Naive thymus-derived CD4-positive, alpha-beta T cell (primary cell): ENCODE results near the gene ABCB9. TPM values are rescaled to one million over a fixed set of nuclear protein-coding genes. Genes with fewer than 3 reads are reported as not detected.
A peak's percentile ranks its signal among the peaks of the same experiment; 100 is the strongest.

Experiments
- ATAC-seq: fragments of 150-1000 bp; cut with Tn5 transposase; 2 replicates; pipeline ENCODE4 v1.10.0; 2021; ENCODE audit warnings: mild to moderate bottlenecking, moderate library complexity
- CTCF ChIA-PET: fragments of 350-600 bp; sonication (Branson Sonifier 250); formaldehyde crosslinking; loops from one replicate; lab custom pipeline; 2021; ENCODE audit warnings: antibody characterized with exemption; lab: Charles Lee
- POLR2A ChIA-PET: fragments of 350-600 bp; sonication (Branson Sonifier 250); formaldehyde crosslinking; loops from one replicate; lab custom pipeline; 2021; ENCODE audit warnings: antibody characterized with exemption, inconsistent platforms; lab: Charles Lee
- DNase-seq, 9 donors: peaks; one replicate each; pipeline versions ENCODE4 v3.0.0 to v3.0.0-alpha.2; 2020 to 2022; ENCODE audit warnings: mixed read lengths in 1 of 9
- H3K27ac ChIP-seq: one replicate; pipeline ENCODE4 v1.7.0; 2013; ENCODE audit warnings: mild to moderate bottlenecking, low read depth, low read length, moderate library complexity
- H3K27me3 ChIP-seq, 2 donors: one replicate each; pipeline ENCODE4 v1.7.0; 2013; ENCODE audit warnings: low read length in 2 of 2, mild to moderate bottlenecking in 2 of 2, moderate library complexity in 2 of 2; ENCODE audit not compliant: control insufficient read depth in 2 of 2, insufficient read depth in 2 of 2
- H3K36me3 ChIP-seq, 3 experiments: 1 replicate in 2 of 3; 2 replicates in 1 of 3; pipeline ENCODE4 v1.7.0; 2013; ENCODE audit warnings: low read length in 3 of 3, mild to moderate bottlenecking in 3 of 3, moderate library complexity in 1 of 3; ENCODE audit not compliant: insufficient read depth in 3 of 3, control insufficient read depth in 2 of 3
- H3K4me1 ChIP-seq, 2 donors: one replicate each; pipeline ENCODE4 v1.7.0; 2013; ENCODE audit warnings: low read length in 2 of 2, mild to moderate bottlenecking in 2 of 2, moderate library complexity in 1 of 2; ENCODE audit not compliant: control insufficient read depth in 2 of 2, insufficient read depth in 2 of 2
- H3K4me3 ChIP-seq: 2 replicates; pipeline ENCODE4 v1.7.0; 2013; ENCODE audit warnings: mild to moderate bottlenecking, low read length
- H3K9me3 ChIP-seq, 3 experiments: 1 replicate in 2 of 3; 2 replicates in 1 of 3; pipeline ENCODE4 v1.7.0; 2013; ENCODE audit warnings: low read length in 3 of 3; ENCODE audit not compliant: control insufficient read depth in 2 of 3
- H3K27ac Mint-ChIP-seq, 9 donors: one replicate each; pipeline ENCODE4 v1.8.0; 2020 to 2022; ENCODE audit warnings: mixed read lengths in 9 of 9, mild to moderate bottlenecking in 8 of 9, moderate library complexity in 5 of 9, inconsistent platforms in 2 of 9
- H3K27me3 Mint-ChIP-seq, 5 donors: one replicate each; pipeline ENCODE4 v1.8.0; 2021 to 2022; ENCODE audit warnings: mixed read lengths in 5 of 5, mild to moderate bottlenecking in 1 of 5
- H3K36me3 Mint-ChIP-seq, 5 donors: one replicate each; pipeline ENCODE4 v1.8.0; 2020 to 2022; ENCODE audit warnings: mixed read lengths in 5 of 5, mild to moderate bottlenecking in 3 of 5, inconsistent platforms in 1 of 5
- H3K4me1 Mint-ChIP-seq, 7 donors: one replicate each; pipeline ENCODE4 v1.8.0; 2020 to 2022; ENCODE audit warnings: mixed read lengths in 7 of 7, mild to moderate bottlenecking in 3 of 7, inconsistent platforms in 1 of 7
- H3K4me3 Mint-ChIP-seq, 10 donors: one replicate each; pipeline ENCODE4 v1.8.0; 2020 to 2022; ENCODE audit warnings: mild to moderate bottlenecking in 10 of 10, mixed read lengths in 10 of 10, moderate library complexity in 6 of 10, inconsistent platforms in 2 of 10
- H3K9me3 Mint-ChIP-seq, 11 donors: one replicate each; pipeline ENCODE4 v1.8.0; 2020 to 2022; ENCODE audit warnings: mixed read lengths in 11 of 11, mild to moderate bottlenecking in 4 of 11, inconsistent platforms in 1 of 11, moderate library complexity in 1 of 11
- intact Hi-C, 2 donors: fragments of 100-400 bp; cut with micrococcal nuclease; formaldehyde crosslinking; loops; one replicate each; pipeline ENCODE4 v1.15.1; 2023
- polyA plus RNA-seq, 2 donors: library from polyadenylated mRNA; unstranded; fragments of 300-500 nt; fragmentation: Illumina TruSeq; gene quantifications; one replicate each; pipeline ENCODE4 v1.2.3, GENCODE V29; 2021
- total RNA-seq, 6 experiments: library from RNA in 5 of 6; stranded (reverse) in 5 of 6; gene quantifications; 1 replicate in 5 of 6; 2 replicates in 1 of 6; pipeline ENCODE4 v1.2.3 and lab custom pipeline; 2021 to 2026

Gene ABCB9
- total and polyA plus RNA-seq, 7 experiments from 2014 or later, result 0.74 to 8.9 (median 6.9) TPM

DNA sequence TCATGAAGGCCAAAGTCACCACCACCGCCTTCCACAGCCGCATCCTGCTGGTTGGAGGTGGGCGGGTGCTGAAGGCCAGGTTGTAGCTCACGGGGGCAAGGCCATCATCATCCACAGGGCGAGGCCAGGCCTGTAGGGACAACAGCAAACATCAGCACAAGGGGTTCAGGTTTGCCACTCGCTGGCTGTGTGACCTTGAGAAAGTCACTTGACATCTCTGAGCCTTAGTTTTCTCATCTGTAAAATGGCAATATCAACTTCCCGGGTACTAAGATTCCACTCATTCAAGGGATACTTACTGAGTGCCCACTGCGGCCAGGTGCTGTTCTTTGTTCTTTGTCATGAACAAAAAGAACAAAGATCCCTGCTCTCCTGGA is 6.1 kb downstream of the ABCB9 start:
- no peaks in the 10 kb centered on the region for H3K27me3 Mint-ChIP-seq

DNA sequence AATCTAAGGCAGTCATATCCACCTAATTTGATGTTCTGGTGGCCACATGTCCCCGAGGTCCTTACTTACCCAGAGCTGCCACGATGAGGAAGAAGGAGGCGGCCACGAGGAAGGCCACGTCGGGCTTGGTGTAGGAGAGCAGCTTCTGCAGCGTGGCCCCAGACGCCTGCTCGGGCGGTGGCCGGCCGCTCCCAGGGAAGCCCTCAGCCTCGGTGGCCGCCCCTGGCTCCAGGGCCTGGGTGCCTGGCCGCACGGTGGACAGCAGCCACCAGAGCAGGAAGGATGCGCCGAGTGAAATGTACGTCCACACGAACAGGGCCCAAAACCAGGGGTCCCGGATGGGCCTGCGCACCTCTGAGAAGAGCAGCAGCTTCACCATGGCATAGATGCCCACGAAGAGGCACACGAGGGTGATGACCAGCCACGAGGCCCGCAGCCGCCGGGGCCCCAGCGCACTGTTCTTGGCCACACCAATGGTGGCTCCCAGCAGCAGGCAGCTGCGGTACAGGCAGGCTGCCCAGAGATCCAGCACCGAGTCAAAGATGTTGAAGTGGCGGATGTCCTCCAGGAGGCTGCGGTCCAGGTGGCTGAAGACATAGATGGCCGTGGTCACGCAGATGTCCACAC is 6.6 kb downstream of the ABCB9 start:
- DNase-seq (no peak), ATAC-seq (no peak)
- Mint-ChIP-seq H3K4me3 (peak overlapping the region in 1 of 10 donors; percentile 38), H3K9me3 (no peaks in the 10 kb centered on the region), H3K27me3 (no peaks in the 10 kb centered on the region), H3K27ac (no peak overlapping the region), H3K36me3 (peaks cover 0 to 9% (median 0%) of the 10 kb centered on the region in 5 donors), H3K4me1 (peaks cover 0 to 6% (median 2%) of the 10 kb centered on the region in 7 donors)
- ChIA-PET CTCF (no interaction called here), POLR2A (no interaction called here)
- H3K4me1 ChIP-seq, result no peaks in the 10 kb centered on the region
- peaks cover 0 to 9% (median 0%) of the 10 kb centered on the region in 3 experiments for H3K36me3 ChIP-seq
- no peaks in the 10 kb centered on the region for H3K9me3 ChIP-seq
- H3K27ac ChIP-seq, result no peak overlapping the region
- no peaks in the 10 kb centered on the region for H3K27me3 ChIP-seq
- intact Hi-C loops, result loop anchor here in 1 of 2 donors (10.0 kb wide), 1 partner anchor 875 kb away; no protein-coding TSS in a partner anchor
- no peak overlapping the region for H3K4me3 ChIP-seq

More for the DNA sequence above, 6.1 kb downstream of the ABCB9 start:
- Histone ChIP-seq H3K9me3 (no peaks in the 10 kb centered on the region), H3K36me3 (peaks cover 0 to 9% (median 0%) of the 10 kb centered on the region in 3 experiments), H3K27me3 (no peaks in the 10 kb centered on the region), H3K4me3 (no peak overlapping the region), H3K4me1 (peaks cover 0 to under 1% of the 10 kb centered on the region in 2 donors), H3K27ac (no peak overlapping the region)
- DNase-seq (no peak), ATAC-seq (no peak)
- Mint-ChIP-seq H3K4me1 (peaks cover 4 to 11% (median 6%) of the 10 kb centered on the region in 7 donors), H3K27ac (no peak overlapping the region), H3K4me3 (peak overlapping the region in 1 of 10 donors; percentile 38), H3K9me3 (peaks cover 0 to 2% (median 0%) of the 10 kb centered on the region in 11 donors), H3K36me3 (peaks cover 0 to 9% (median 0%) of the 10 kb centered on the region in 5 donors)
- intact Hi-C loops, result loop anchor here in 1 of 2 donors (10.0 kb wide), 1 partner anchor 875 kb away; no protein-coding TSS in a partner anchor
- ChIA-PET CTCF (interaction anchor here (0.7 kb wide), 1 partner anchor 104 kb away, joined by 4 read pairs; no protein-coding TSS in a partner anchor), POLR2A (no interaction called here)

DNA sequence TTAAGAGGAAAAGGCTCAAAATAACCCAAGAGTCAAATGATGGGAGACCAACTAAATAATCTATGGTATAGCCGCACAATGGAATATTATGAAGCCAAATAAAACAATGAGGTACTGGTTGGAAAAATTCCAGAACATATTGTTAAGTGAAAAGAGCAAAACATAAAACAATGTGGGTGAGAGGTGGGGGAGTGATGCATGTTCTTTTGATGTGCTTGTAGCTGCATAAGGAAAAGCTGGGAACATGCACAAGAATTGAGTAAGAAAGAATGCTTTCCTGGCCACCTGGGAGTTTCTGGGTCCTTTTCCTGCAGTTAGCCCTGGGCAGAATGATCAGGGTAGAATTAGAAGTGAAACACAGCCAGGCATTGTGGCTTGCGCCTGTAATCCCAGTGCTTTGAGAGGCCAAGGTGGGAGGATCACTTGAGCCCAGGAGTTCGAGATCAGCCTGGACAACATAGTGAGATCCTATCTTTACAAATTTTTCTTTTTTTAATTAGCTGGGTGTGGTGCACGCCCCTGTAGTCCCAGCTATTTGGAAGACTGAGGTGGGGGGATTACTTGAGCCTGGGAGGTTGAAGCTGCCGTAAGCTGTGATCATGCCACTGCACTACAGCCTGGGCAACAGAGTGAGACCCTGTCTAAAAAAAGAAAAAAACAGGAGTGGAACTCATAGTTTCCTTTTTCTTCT is 7.9 kb downstream of the ABCB9 start:
- Histone ChIP-seq H3K27ac (no peak overlapping the region), H3K4me3 (no peak overlapping the region), H3K36me3 (peaks cover 0 to 9% (median 0%) of the 10 kb centered on the region in 3 experiments), H3K4me1 (no peaks in the 10 kb centered on the region), H3K27me3 (no peaks in the 10 kb centered on the region), H3K9me3 (no peaks in the 10 kb centered on the region)
- H3K9me3 Mint-ChIP-seq, result no peaks in the 10 kb centered on the region
- CTCF ChIA-PET, result interaction anchor here (0.7 kb wide), 1 partner anchor 470 kb away, joined by 4 read pairs; no protein-coding TSS in a partner anchor
- POLR2A ChIA-PET, result interaction anchor here (0.5 to 0.6 kb wide), 2 partner anchors 16 to 361 kb away, joined by 3 to 4 read pairs; no protein-coding TSS in a partner anchor
- ATAC-seq, result no peak
- H3K4me3 Mint-ChIP-seq, result no peak overlapping the region
- H3K27ac Mint-ChIP-seq, result no peak overlapping the region
- peaks cover 0 to 4% (median 0%) of the 10 kb centered on the region in 7 donors for H3K4me1 Mint-ChIP-seq
- DNase-seq, result no peak
- intact Hi-C loops, result no loop called here
- H3K27me3 Mint-ChIP-seq, result no peaks in the 10 kb centered on the region
- peaks cover 0 to 9% (median 0%) of the 10 kb centered on the region in 5 donors for H3K36me3 Mint-ChIP-seq

DNA sequence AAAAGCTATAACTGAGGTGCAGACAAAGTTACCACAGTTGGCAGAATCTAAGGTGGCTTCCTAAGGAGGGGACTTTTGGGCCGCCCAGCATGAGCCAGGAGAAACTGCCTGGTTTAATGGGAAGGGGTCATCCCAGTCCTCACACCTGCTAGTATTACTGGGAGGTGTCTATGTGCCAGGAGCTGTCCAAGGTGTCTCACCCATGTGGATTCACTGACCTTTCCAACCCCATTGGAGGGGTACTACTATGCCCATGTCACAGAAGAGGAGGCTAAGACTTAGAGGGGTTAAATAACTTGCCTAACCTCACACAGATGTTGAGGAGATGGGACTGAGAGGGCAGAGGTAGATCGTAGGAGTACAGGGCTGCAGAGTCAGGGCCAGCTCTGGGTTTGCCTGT is 10.2 kb downstream of the ABCB9 start:
- Histone ChIP-seq H3K4me1 (no peaks in the 10 kb centered on the region), H3K9me3 (no peaks in the 10 kb centered on the region), H3K27ac (no peak overlapping the region), H3K4me3 (no peak overlapping the region), H3K36me3 (peaks cover 0 to 9% (median 0%) of the 10 kb centered on the region in 3 experiments), H3K27me3 (no peaks in the 10 kb centered on the region)
- ChIA-PET POLR2A (interaction anchor here (1.8 kb wide), 1 partner anchor 68 kb away, joined by 7 read pairs; no protein-coding TSS in a partner anchor), CTCF (interaction anchor here (4.6 to 6.7 kb wide), 2 partner anchors 96 to 162 kb away, joined by 26 to 57 read pairs; no protein-coding TSS in a partner anchor)
- Mint-ChIP-seq H3K27me3 (no peaks in the 10 kb centered on the region), H3K27ac (no peak overlapping the region), H3K4me3 (no peak overlapping the region), H3K36me3 (peaks cover 0 to 9% (median 0%) of the 10 kb centered on the region in 5 donors), H3K4me1 (peaks cover 0 to 7% (median 0%) of the 10 kb centered on the region in 7 donors), H3K9me3 (no peaks in the 10 kb centered on the region)
- intact Hi-C loops, result no loop called here
- ATAC-seq, result no peak
- DNase-seq, result no peak

DNA sequence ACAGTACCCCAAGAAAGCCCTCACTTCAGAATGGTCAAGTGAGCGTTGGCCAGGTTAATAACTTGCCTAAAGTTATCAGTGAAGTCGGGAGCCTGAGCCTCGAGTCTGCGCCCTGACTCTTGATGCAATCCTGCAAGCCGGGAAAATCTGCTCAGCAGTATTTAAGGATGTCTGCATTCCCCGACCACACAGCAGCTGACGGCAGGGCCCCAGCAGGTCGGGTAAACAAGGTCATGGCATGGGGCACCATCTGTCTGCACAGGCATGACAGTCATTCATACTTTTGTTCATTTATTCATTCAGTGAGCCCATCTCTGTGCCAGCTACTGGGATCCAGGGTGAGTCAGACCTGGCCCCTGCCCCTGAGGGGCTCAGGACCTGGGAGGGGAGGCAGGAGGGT is 11.1 kb downstream of the ABCB9 start:
- H3K36me3 ChIP-seq, result peaks cover 0 to 8% (median 0%) of the 10 kb centered on the region in 3 experiments
- peaks cover 0 to 7% (median 0%) of the 10 kb centered on the region in 7 donors for H3K4me1 Mint-ChIP-seq
- ChIA-PET POLR2A (interaction anchor here (0.8 kb wide), 1 partner anchor 85 kb away, joined by 4 read pairs; no protein-coding TSS in a partner anchor), CTCF (interaction anchor here (1.0 to 6.7 kb wide), 4 partner anchors 86 to 161 kb away, joined by 3 to 57 read pairs (median 14); no protein-coding TSS in a partner anchor)
- no peak overlapping the region for H3K4me3 ChIP-seq
- H3K9me3 Mint-ChIP-seq, result no peaks in the 10 kb centered on the region
- H3K9me3 ChIP-seq, result no peaks in the 10 kb centered on the region
- ATAC-seq (no peak), DNase-seq (no peak)
- H3K4me3 Mint-ChIP-seq, result no peak overlapping the region
- no peaks in the 10 kb centered on the region for H3K27me3 ChIP-seq
- peaks cover 0 to 7% (median 0%) of the 10 kb centered on the region in 5 donors for H3K36me3 Mint-ChIP-seq
- intact Hi-C loops, result no loop called here
- H3K27me3 Mint-ChIP-seq, result no peaks in the 10 kb centered on the region
- no peak overlapping the region for H3K27ac Mint-ChIP-seq
- no peak overlapping the region for H3K27ac ChIP-seq
- no peaks in the 10 kb centered on the region for H3K4me1 ChIP-seq
